Urinary bladder (tissue), 4 donors: ENCODE data around the gene TNIP2. TPM values are rescaled to one million over a fixed set of nuclear protein-coding genes. Genes with fewer than 3 reads are reported as not detected.
"Not testable (repeated sequence)": the region's sequence is repeated elsewhere in the genome, so short reads cannot be mapped to it uniquely, and the experiment has no call there.

Source experiments
- DNase-seq: peaks from one replicate; pipeline ENCODE4 v3.0.0-alpha.2; 2015; ENCODE audit errors: extremely low spot score
- H3K27ac ChIP-seq: one replicate; pipeline ENCODE4 v1.5.1; 2013; ENCODE audit warnings: low read depth, mild to moderate bottlenecking, moderate library complexity
- H3K36me3 ChIP-seq: one replicate; pipeline ENCODE4 v1.6.1; 2013; ENCODE audit warnings: mild to moderate bottlenecking, moderate library complexity; ENCODE audit not compliant: insufficient read depth
- H3K4me1 ChIP-seq: one replicate; pipeline ENCODE4 v1.6.1; 2013; ENCODE audit warnings: mild to moderate bottlenecking, moderate library complexity; ENCODE audit not compliant: insufficient read depth
- H3K4me3 ChIP-seq: one replicate; pipeline ENCODE4 v1.5.1; 2013; ENCODE audit warnings: low read depth, low read length
- WGBS: extraction: QIAGEN DNeasy Blood & Tissue Kit; methylation state at CpG from one replicate; pipeline ENCODE4 v1.1.7; 2013; 5-methylcytosine and 5-hydroxymethylcytosine counted together
- polyA plus RNA-seq: library from polyadenylated mRNA; stranded (reverse); fragments of 200-250 nt; gene quantifications from one replicate; pipeline ENCODE4 v1.2.3, GENCODE V29; 2013
- total RNA-seq: library from RNA; depleted of rRNA; stranded (reverse); fragments of >200 nt; gene quantifications from one replicate; pipeline ENCODE4 v1.2.3, GENCODE V29; 2014
- donor health status: healthy with polysubstance abuse.
- donor health status: healthy.

The TNIP2 gene
- total and polyA plus RNA-seq, 2 donors, result 13.1 to 49.8 TPM

- Histone ChIP-seq H3K27ac (no peak overlapping the region), H3K36me3 (no peaks in the 10 kb centered on the region), H3K4me3 (no peak overlapping the region), H3K4me1 (peaks cover 1% of the 10 kb centered on the region)
- DNase-seq, result no peak
- WGBS, result 91% methylated on average over 24 of the region's 24 CpGs
Observed at GRCh38 chr4:2789793-2790582, 33.9 kb upstream of the TNIP2 start.

GRCh38 chr4:2789351-2789750 lies 33.2 kb upstream of the TNIP2 start:
- no peaks in the 10 kb centered on the region for H3K36me3 ChIP-seq
- no peaks in the 10 kb centered on the region for H3K4me1 ChIP-seq
- no peak overlapping the region for H3K4me3 ChIP-seq
- DNase-seq, result no peak
- WGBS, result 98% methylated on average over 5 of the region's 5 CpGs
- H3K27ac ChIP-seq, result no peak overlapping the region

DNA sequence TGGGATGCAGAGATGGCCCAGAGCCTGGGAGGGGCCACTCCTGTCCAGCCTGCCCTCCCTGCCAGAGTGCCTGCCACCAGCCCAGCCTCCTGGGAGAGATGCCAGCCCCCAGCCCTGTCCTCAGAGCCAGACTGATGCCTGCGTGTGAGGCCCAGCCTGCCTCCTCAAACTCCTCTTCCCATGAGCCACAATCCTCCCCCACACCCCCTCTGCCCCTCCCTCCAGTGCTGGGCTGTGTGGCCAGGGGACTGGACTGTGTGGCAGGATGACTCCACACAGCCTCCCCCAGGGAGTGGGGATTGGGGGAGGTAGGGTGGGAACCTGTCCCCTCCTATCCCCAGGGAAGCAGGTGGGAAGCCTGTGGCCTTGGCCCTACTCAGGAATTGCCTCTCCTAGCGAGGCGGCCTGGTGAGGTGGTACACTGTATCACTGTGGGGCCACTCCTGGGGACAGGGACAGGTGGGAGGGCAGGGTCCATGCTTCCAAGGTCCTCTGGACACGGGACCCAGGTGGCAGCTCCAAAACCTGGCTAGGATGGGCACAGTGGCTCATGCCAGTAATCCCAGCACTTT lies 32.5 kb upstream of the TNIP2 start:
- H3K27ac ChIP-seq, result no peak overlapping the region
- H3K36me3 ChIP-seq, result no peaks in the 10 kb centered on the region
- no peak overlapping the region for H3K4me3 ChIP-seq
- DNase-seq, result no peak
- WGBS, result 80% methylated on average over 4 of the region's 4 CpGs
- no peaks in the 10 kb centered on the region for H3K4me1 ChIP-seq

DNA sequence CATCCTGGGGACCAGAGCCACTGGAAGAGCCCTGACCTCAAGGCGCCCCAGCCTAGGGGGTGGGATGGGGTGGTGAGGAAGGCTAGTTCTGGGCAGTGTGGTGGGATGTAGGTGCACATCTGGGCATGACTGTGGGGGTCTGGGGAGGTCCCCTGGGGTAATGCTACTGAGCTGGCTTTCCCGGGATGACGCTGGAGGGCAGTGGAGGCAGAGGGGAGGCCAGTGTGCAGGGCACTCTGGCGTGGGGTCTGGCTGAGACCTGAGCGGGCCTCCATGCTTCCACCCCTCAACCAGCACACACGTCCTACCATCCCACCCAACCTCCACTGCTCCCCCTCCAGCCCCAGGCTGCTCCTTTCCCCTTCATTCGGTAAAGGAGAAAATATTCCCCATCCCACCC lies 32.0 kb upstream of the TNIP2 start:
- Histone ChIP-seq H3K27ac (no peak overlapping the region), H3K4me1 (no peaks in the 10 kb centered on the region), H3K4me3 (no peak overlapping the region), H3K36me3 (no peaks in the 10 kb centered on the region)
- no peak for DNase-seq
- 89% methylated on average over 7 of the region's 7 CpGs for WGBS

DNA sequence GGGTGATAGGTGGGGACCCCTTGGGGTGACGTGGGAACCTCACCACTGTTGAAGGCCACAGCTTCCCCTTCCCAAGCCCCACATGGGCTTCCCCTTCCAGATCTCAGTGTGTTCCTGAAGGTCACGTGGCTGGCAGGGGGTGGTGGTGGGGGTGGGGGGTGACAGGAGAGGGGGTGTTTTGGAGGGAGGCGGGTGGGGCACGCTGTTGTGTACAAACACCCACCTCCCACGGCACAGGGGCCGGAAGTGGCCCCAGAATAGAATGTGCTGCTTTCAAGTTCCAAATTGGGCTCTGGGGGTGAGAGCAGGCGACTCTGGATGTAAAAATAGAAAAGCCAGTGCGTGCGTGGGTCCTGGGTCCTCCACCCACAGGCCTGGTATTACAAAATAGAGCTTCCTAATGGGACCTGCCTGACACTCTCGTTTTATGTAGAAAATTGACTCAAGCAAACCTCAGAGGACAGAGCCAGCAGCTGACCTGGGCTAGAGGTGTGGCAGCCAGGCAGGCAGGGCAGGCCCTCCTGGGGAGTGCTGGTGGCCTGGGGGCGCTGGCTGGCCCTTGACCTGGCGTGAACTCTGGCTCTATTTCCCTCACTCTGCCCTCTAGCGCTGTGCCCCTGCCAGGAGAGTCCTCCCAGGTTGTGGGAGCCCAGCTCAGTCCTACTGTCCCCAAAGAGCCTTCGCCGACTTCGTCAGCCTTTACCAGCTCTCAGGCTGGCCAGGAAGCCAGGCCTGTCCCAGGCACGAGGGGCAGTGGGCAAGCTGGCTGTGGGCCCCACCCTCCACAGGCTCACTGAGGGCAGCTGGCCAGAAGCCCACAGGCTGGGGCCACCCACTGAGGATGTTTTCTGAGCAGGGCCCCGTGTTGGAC lies 31.3 kb upstream of the TNIP2 start:
- 78% methylated on average over 18 of the region's 18 CpGs for WGBS
- Histone ChIP-seq H3K4me3 (no peak overlapping the region), H3K27ac (no peak overlapping the region), H3K36me3 (no peaks in the 10 kb centered on the region), H3K4me1 (no peaks in the 10 kb centered on the region)
- no peak for DNase-seq

DNA sequence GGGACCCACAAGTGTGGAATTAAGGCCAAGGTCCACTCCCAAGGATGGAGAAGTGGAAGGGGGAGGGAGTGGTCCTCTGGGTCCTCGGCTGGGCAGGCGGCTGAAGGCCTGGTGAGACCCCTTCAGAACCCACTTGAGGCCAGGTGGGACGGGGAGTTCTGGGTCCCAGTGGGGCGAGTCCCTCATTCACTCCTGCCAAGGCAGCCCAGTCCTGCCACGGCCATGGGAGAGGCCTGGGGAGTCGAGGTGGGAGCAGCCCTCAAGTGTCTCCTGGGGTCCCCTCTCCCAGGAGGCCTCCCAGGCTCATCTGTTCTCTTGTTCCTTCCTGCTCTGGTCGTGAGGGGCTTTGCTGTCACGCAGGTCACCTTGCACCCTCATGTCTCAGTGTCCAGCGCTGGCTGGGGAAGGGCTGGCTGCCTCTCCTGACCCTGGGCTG lies 30.7 kb upstream of the TNIP2 start:
- H3K4me1 ChIP-seq, result no peaks in the 10 kb centered on the region
- DNase-seq, result no peak
- 89% methylated on average over 9 of the region's 9 CpGs for WGBS
- no peak overlapping the region for H3K4me3 ChIP-seq
- no peaks in the 10 kb centered on the region for H3K36me3 ChIP-seq
- H3K27ac ChIP-seq, result no peak overlapping the region

DNA sequence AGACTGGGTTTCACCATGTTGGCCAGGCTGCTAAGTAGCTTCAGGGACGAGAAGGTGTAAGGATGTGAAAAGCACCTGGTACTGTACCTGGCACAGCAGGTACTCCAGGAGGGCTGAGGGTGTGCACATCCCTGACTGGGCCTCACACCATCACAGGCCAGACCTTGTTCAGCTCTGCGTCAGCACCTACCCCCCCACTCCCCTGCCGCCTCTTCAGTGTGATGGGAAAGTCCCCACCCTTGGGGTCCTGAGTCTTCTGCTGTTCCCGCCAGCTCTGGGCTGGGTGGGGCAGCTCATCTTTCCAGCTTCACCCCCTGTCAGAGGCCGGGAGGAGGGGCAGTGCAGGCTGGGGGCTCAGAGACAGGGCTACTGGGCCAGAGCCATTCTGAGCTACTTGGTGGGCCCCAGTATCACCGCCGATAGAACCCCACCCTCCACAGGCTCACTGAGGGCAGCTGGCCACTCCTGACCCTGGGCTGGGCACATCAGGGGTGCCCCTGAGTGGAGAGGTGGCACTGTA lies 30.1 kb upstream of the TNIP2 start:
- H3K27ac ChIP-seq, result no peak overlapping the region
- H3K4me1 ChIP-seq, result no peaks in the 10 kb centered on the region
- WGBS, result 89% methylated on average over 7 of the region's 7 CpGs
- no peak overlapping the region for H3K4me3 ChIP-seq
- no peak for DNase-seq
- H3K36me3 ChIP-seq, result no peaks in the 10 kb centered on the region

DNA sequence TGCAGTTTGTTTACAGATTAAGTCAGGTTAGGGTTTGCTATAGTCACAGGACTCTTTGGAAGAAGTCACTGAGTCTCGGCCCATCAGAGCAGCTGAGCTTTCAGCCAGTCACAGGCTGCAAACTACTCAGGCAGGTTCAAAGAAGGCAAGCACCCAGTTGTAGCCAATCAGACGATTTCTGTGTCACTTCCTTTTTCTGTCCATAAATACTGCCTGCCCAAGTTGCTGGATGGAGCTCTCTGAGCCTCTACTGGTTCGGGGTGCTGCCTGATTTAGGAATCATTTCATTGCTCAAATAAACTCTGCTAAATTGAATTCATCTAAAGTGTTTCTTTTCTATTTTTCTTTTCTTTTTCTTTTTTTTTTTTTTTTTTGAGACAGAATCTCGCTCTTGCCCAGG lies 29.5 kb upstream of the TNIP2 start:
- Histone ChIP-seq H3K36me3 (no peaks in the 10 kb centered on the region), H3K4me3 (no peak overlapping the region), H3K4me1 (no peaks in the 10 kb centered on the region), H3K27ac (no peak overlapping the region)
- 57% methylated on average over 4 of the region's 4 CpGs for WGBS
- no peak for DNase-seq

- H3K4me3 ChIP-seq, result no peak overlapping the region
- 83% methylated on average over 4 of the region's 4 CpGs for WGBS
- H3K36me3 ChIP-seq, result no peaks in the 10 kb centered on the region
- no peak for DNase-seq
- no peak overlapping the region for H3K27ac ChIP-seq
- no peaks in the 10 kb centered on the region for H3K4me1 ChIP-seq
Observed at GRCh38 chr4:2783790-2784189, 27.7 kb upstream of the TNIP2 start.

GRCh38 chr4:2781911-2782310 lies 25.8 kb upstream of the TNIP2 start:
- WGBS, result 91% methylated on average over 10 of the region's 10 CpGs
- DNase-seq, result no peak
- H3K4me3 ChIP-seq, result no peak overlapping the region
- H3K4me1 ChIP-seq, result no peaks in the 10 kb centered on the region
- no peaks in the 10 kb centered on the region for H3K36me3 ChIP-seq
- no peak overlapping the region for H3K27ac ChIP-seq

DNA sequence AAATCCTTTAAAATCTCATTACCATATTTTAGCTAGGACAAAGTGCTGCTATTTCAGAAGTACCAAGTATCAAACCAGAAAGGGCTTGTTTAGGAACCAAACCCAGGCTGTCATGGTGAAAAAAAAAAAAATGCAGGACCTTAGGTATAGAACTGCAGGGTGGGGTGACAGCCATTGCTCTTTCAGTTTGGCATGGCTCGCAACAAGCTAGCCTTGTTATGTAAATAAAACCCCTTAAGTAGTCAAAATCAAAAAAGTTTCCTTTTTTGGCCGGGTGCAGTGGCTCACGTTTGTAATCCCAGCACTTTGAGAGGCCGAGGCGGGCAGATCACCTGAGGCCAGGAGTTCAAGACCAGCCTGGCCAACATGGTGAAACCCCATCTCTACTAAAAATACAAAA lies 24.5 kb upstream of the TNIP2 start:
- H3K4me1 ChIP-seq, DNase-seq, H3K4me3 ChIP-seq, H3K36me3 ChIP-seq, H3K27ac ChIP-seq: not testable (repeated sequence)
- 88% methylated on average over 5 of the region's 5 CpGs for WGBS

DNA sequence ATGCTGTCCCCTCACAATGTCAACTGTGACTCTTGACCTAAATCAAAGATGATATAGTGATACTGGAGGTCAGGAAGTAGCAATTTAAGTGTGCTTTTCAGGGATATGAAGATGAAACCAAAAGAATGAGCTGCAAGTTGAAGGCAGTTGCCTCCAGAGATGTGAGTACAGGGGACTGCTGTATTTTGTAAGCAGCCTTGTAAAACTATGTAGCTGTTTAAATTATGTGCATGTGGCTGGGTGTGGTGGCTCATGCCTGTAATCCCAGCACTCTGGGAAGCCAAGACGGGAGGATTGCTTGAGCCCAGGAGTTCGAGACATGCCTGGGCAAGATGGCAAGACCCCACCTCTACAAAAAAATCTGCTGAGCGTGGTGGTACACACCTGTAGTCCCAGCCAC lies 15.1 kb upstream of the TNIP2 start:
- 60% methylated on average over 3 of the region's 3 CpGs for WGBS
- DNase-seq, result no peak
- no peaks in the 10 kb centered on the region for H3K36me3 ChIP-seq

DNA sequence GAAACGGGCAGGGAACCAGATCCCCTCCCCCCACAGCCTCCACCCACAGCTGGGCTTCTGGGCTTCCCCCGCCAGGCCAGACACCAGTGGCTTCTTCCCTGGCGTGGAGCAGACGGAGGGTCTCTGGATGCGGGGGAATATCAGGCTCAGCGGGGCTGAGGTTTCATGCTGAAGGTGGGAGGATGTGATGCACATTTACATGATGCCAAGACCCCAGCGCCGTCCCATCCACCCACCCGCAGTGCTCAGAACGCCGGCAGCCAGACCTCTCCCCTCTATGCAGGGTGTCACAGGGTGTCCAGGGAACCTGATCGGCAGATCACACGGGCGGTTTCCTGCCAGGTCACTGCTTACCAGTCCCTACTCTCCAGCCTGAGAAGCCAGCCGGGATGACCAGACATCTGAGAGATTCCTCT lies 12.8 kb upstream of the TNIP2 start:
- no peak for DNase-seq
- H3K27ac ChIP-seq, result no peak overlapping the region
- WGBS, result 40% methylated on average over 15 of the region's 15 CpGs
- H3K36me3 ChIP-seq, result no peaks in the 10 kb centered on the region
- no peak overlapping the region for H3K4me3 ChIP-seq
- no peaks in the 10 kb centered on the region for H3K4me1 ChIP-seq

More for the DNA sequence above, 15.1 kb upstream of the TNIP2 start:
- no peak overlapping the region for H3K27ac ChIP-seq
- H3K4me3 ChIP-seq, result no peak overlapping the region
- no peaks in the 10 kb centered on the region for H3K4me1 ChIP-seq
